ENCODE measurements around the gene SPACA4.

DNA sequence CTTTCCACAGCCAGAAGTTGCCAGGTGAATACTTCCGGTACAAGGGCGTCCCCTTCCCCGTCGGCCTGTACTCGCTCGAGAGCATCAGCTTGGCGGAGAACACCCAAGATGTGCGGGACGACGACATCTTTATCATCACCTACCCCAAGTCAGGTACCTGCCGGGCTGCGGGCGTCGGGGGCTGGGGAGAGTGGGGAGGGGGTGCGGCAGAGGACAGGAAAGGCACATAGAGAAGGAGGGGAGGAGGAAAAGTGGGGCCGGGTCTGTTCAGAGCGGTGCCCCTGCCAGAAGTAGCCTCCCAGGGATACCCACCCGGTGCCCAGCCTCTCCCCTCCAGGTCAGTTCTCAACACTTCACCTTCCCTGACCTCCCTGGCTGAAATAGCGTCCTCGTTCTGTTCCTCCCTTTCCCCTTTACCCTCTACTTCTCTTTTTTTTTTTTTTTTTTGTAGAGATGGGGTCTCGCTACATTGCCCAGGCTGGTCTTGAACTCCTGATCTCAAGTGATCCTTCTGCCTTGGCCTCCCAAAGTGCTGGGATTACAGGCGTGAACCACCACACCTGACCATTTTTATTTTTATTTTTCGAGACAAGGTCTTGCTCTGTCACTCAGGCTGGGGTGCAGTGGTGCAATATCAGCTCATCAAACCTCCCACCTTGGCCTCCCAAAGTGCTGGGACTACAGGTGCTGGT, 30.5 kb upstream of the SPACA4 start:
- TF ChIP-seq, protein P1, sequence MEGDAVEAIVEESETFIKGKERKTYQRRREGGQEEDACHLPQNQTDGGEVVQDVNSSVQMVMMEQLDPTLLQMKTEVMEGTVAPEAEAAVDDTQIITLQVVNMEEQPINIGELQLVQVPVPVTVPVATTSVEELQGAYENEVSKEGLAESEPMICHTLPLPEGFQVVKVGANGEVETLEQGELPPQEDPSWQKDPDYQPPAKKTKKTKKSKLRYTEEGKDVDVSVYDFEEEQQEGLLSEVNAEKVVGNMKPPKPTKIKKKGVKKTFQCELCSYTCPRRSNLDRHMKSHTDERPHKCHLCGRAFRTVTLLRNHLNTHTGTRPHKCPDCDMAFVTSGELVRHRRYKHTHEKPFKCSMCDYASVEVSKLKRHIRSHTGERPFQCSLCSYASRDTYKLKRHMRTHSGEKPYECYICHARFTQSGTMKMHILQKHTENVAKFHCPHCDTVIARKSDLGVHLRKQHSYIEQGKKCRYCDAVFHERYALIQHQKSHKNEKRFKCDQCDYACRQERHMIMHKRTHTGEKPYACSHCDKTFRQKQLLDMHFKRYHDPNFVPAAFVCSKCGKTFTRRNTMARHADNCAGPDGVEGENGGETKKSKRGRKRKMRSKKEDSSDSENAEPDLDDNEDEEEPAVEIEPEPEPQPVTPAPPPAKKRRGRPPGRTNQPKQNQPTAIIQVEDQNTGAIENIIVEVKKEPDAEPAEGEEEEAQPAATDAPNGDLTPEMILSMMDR (optimal IDR thresholded peaks at IDR 0.05 in 1 of 3, IDR thresholded peaks at IDR 0.05 in 1 of 3, conservative IDR thresholded peaks at IDR 0.05 in 1 of 3; ENCODE audit: extremely low read depth in 1 of 3, insufficient read depth in 2 of 3, low read length in 3 of 3), result no peak
- TF ChIP-seq EZH2 (IDR thresholded peaks at IDR 0.05; ENCODE audit: low read length), result no peak
